ENCODE results near the gene DPEP3.
"Not testable (repeated sequence)": the region's sequence is repeated elsewhere in the genome, so short reads cannot be mapped to it uniquely, and the experiment has no call there.

The DPEP3 gene

GRCh38 chr16:67999985-68000384 is 19.7 kb upstream of the DPEP3 start:
- Mint-ChIP-seq H3K4me1 (ENCODE audit: low read depth) (peaks cover 58% of the 10 kb centered on the region), H3K27ac (peak overlapping the region; percentile 86), H3K4me3 (peak overlapping the region; percentile 78), H3K27me3 (no peaks in the 10 kb centered on the region), H3K36me3 (no peaks in the 10 kb centered on the region), H3K9me3 (ENCODE audit: low read depth) (no peaks in the 10 kb centered on the region)

GRCh38 chr16:67998779-67999688 is 18.7 kb upstream of the DPEP3 start, which contains the start of gene DPEP2:
TSS of gene DPEP2 (minus strand) at chr16:67999484. CDS start at chr16:67993212, 6,272 bp downstream.
- not testable (repeated sequence) for H3K9me3 Mint-ChIP-seq (ENCODE audit: low read depth); H3K27me3 Mint-ChIP-seq; H3K36me3 Mint-ChIP-seq
- Mint-ChIP-seq H3K27ac (peak within 1 kb of the TSS; percentile 86), H3K4me3 (peak within 1 kb of the TSS; percentile 78), H3K4me1 (ENCODE audit: low read depth) (peaks cover 59% of the 10 kb centered on the region)

- peaks cover 63% of the 10 kb centered on the region for H3K4me1 Mint-ChIP-seq (ENCODE audit: low read depth)
Measured at GRCh38 chr16:67998231-67998778, 18.0 kb upstream of the DPEP3 start.

GRCh38 chr16:67996666-67997065 is 16.4 kb upstream of the DPEP3 start:
- H3K4me1 Mint-ChIP-seq (ENCODE audit: low read depth) = peaks cover 62% of the 10 kb centered on the region
- peak overlapping the region; percentile 64 for H3K27ac Mint-ChIP-seq
- H3K9me3 Mint-ChIP-seq (ENCODE audit: low read depth) = no peaks in the 10 kb centered on the region
- no peaks in the 10 kb centered on the region for H3K27me3 Mint-ChIP-seq
- no peaks in the 10 kb centered on the region for H3K36me3 Mint-ChIP-seq
- H3K4me3 Mint-ChIP-seq = no peak overlapping the region

More at GRCh38 chr16:67998231-67998778, 18.0 kb upstream of the DPEP3 start:
- peak overlapping the region; percentile 78 for H3K4me3 Mint-ChIP-seq
- H3K36me3 Mint-ChIP-seq; H3K9me3 Mint-ChIP-seq (ENCODE audit: low read depth); H3K27me3 Mint-ChIP-seq: not testable (repeated sequence)
- peak overlapping the region; percentile 86 for H3K27ac Mint-ChIP-seq

GRCh38 chr16:67995423-67995822 is 15.1 kb upstream of the DPEP3 start:
- Mint-ChIP-seq H3K36me3 (no peaks in the 10 kb centered on the region), H3K27me3 (no peaks in the 10 kb centered on the region), H3K4me3 (peak overlapping the region; percentile 56), H3K9me3 (ENCODE audit: low read depth) (no peaks in the 10 kb centered on the region), H3K27ac (peak overlapping the region; percentile 87), H3K4me1 (ENCODE audit: low read depth) (peaks cover 53% of the 10 kb centered on the region)

- H3K27me3 Mint-ChIP-seq; H3K36me3 Mint-ChIP-seq; H3K9me3 Mint-ChIP-seq (ENCODE audit: low read depth): not testable (repeated sequence)
- Mint-ChIP-seq H3K4me3 (peak overlapping the region; percentile 79), H3K4me1 (ENCODE audit: low read depth) (peaks cover 39% of the 10 kb centered on the region), H3K27ac (peak overlapping the region; percentile 97)
Measured at GRCh38 chr16:67994040-67994408, 13.7 kb upstream of the DPEP3 start.

- Mint-ChIP-seq H3K27ac (peak overlapping the region; percentile 97), H3K9me3 (ENCODE audit: low read depth) (no peaks in the 10 kb centered on the region), H3K4me3 (peak overlapping the region; percentile 79), H3K27me3 (no peaks in the 10 kb centered on the region), H3K36me3 (no peaks in the 10 kb centered on the region), H3K4me1 (ENCODE audit: low read depth) (peaks cover 34% of the 10 kb centered on the region)
Measured at GRCh38 chr16:67993207-67994039, 13.1 kb upstream of the DPEP3 start.

- H3K4me1 Mint-ChIP-seq (ENCODE audit: low read depth) = peaks cover 32% of the 10 kb centered on the region
- no peak overlapping the region for H3K4me3 Mint-ChIP-seq
- H3K27me3 Mint-ChIP-seq = no peaks in the 10 kb centered on the region
- H3K36me3 Mint-ChIP-seq = no peaks in the 10 kb centered on the region
- peak overlapping the region; percentile 46 for H3K27ac Mint-ChIP-seq
- H3K9me3 Mint-ChIP-seq (ENCODE audit: low read depth) = no peaks in the 10 kb centered on the region
Measured at GRCh38 chr16:67992661-67993206, 12.4 kb upstream of the DPEP3 start.

GRCh38 chr16:67990018-67990386 is 9.7 kb upstream of the DPEP3 start:
- no peaks in the 10 kb centered on the region for H3K9me3 Mint-ChIP-seq (ENCODE audit: low read depth)
- peak overlapping the region; percentile 66 for H3K27ac Mint-ChIP-seq
- no peak overlapping the region for H3K4me3 Mint-ChIP-seq
- no peaks in the 10 kb centered on the region for H3K36me3 Mint-ChIP-seq
- H3K4me1 Mint-ChIP-seq (ENCODE audit: low read depth) = peaks cover 17% of the 10 kb centered on the region
- no peaks in the 10 kb centered on the region for H3K27me3 Mint-ChIP-seq

- H3K9me3 Mint-ChIP-seq (ENCODE audit: low read depth) = no peaks in the 10 kb centered on the region
- H3K4me3 Mint-ChIP-seq = no peak overlapping the region
- H3K36me3 Mint-ChIP-seq = no peaks in the 10 kb centered on the region
- peaks cover 18% of the 10 kb centered on the region for H3K4me1 Mint-ChIP-seq (ENCODE audit: low read depth)
- no peak overlapping the region for H3K27ac Mint-ChIP-seq
- H3K27me3 Mint-ChIP-seq = no peaks in the 10 kb centered on the region
Measured at GRCh38 chr16:67989322-67990017, 9.2 kb upstream of the DPEP3 start.

- H3K4me3 Mint-ChIP-seq = no peak overlapping the region
- no peaks in the 10 kb centered on the region for H3K27me3 Mint-ChIP-seq
- peaks cover 20% of the 10 kb centered on the region for H3K4me1 Mint-ChIP-seq (ENCODE audit: low read depth)
Measured at GRCh38 chr16:67988675-67989074, 8.4 kb upstream of the DPEP3 start.

GRCh38 chr16:67987460-67988160 is 7.3 kb upstream of the DPEP3 start:
- Mint-ChIP-seq H3K27ac (peak overlapping the region; percentile 35), H3K4me1 (ENCODE audit: low read depth) (peaks cover 25% of the 10 kb centered on the region), H3K36me3 (no peaks in the 10 kb centered on the region), H3K9me3 (ENCODE audit: low read depth) (no peaks in the 10 kb centered on the region), H3K27me3 (no peaks in the 10 kb centered on the region), H3K4me3 (no peak overlapping the region)

More at GRCh38 chr16:67988675-67989074, 8.4 kb upstream of the DPEP3 start:
- H3K27ac Mint-ChIP-seq = peak overlapping the region; percentile 85
- no peaks in the 10 kb centered on the region for H3K9me3 Mint-ChIP-seq (ENCODE audit: low read depth)
- H3K36me3 Mint-ChIP-seq = no peaks in the 10 kb centered on the region

- H3K27me3 Mint-ChIP-seq = no peaks in the 10 kb centered on the region
- no peak overlapping the region for H3K27ac Mint-ChIP-seq
- H3K4me3 Mint-ChIP-seq = no peak overlapping the region
- peaks cover 21% of the 10 kb centered on the region for H3K4me1 Mint-ChIP-seq (ENCODE audit: low read depth)
- H3K36me3 Mint-ChIP-seq = no peaks in the 10 kb centered on the region
- no peaks in the 10 kb centered on the region for H3K9me3 Mint-ChIP-seq (ENCODE audit: low read depth)
Measured at GRCh38 chr16:67986949-67987348, 6.7 kb upstream of the DPEP3 start.
